C4-2B (cell line): Measurements from ENCODE around the gene NHSL1.

Experiments used
- ZFX ChIP-seq: fragments of 450-650 bp; IDR thresholded peaks from 2 replicates; pipeline ENCODE4 v1.6.1; 2017
- TF ChIP-seq, protein P1 (sequence below): fragments of 450-650 bp; conservative IDR thresholded peaks from 2 replicates; pipeline ENCODE4 v1.5.1; 2017; ENCODE audit warnings: mild to moderate bottlenecking

DNA sequence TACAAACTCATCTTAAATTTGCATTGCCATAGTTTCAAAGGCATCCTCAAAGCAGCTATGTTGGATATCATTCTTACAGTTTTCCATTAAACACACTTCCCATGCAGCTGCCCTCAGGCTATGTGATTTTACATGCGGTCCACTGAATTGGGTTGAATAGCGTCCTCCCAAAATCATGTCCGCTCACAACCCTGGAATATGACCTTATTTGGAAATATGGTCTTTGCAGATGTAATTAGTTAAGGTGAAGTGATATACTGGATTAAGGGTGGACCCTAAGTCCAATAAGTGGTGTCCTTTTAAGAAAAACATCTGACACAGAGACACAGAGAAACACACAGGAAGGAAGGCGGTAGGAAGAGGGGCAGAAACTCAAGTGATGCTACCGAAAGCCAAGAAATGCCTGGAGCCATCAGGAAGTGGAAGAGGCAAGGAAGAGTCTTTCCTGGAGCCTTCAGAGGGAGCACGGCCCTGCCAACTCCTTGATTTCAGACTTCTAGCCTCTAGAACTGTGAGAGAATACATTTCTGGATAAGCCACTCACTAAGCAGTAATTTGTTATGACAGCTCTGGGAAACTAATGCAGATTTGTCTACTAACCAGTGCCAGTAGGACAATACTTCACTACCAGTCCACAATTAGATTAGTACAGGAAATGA, 42.7 kb upstream of the NHSL1 start:
- TF ChIP-seq, protein P1, sequence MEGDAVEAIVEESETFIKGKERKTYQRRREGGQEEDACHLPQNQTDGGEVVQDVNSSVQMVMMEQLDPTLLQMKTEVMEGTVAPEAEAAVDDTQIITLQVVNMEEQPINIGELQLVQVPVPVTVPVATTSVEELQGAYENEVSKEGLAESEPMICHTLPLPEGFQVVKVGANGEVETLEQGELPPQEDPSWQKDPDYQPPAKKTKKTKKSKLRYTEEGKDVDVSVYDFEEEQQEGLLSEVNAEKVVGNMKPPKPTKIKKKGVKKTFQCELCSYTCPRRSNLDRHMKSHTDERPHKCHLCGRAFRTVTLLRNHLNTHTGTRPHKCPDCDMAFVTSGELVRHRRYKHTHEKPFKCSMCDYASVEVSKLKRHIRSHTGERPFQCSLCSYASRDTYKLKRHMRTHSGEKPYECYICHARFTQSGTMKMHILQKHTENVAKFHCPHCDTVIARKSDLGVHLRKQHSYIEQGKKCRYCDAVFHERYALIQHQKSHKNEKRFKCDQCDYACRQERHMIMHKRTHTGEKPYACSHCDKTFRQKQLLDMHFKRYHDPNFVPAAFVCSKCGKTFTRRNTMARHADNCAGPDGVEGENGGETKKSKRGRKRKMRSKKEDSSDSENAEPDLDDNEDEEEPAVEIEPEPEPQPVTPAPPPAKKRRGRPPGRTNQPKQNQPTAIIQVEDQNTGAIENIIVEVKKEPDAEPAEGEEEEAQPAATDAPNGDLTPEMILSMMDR: no peak
- TF ChIP-seq ZFX: no peak
